Nephron (organoid): ENCODE results near the gene SEC24D.
A peak's percentile ranks its signal among the peaks of the same experiment; 100 is the strongest.

Source experiments
- H3K27ac Mint-ChIP-seq, 3 experiments: 2 replicates each; pipeline ENCODE4 v1.8.0; 2020; ENCODE audit warnings: mixed read lengths in 3 of 3, mild to moderate bottlenecking in 2 of 3, moderate library complexity in 1 of 3
- H3K27me3 Mint-ChIP-seq: 2 replicates; pipeline ENCODE4 v1.8.0; 2021; ENCODE audit warnings: low read depth, mild to moderate bottlenecking, moderate library complexity, mixed read lengths
- H3K36me3 Mint-ChIP-seq: 2 replicates; pipeline ENCODE4 v1.8.0; 2020; ENCODE audit warnings: low read depth, mixed read lengths
- H3K4me1 Mint-ChIP-seq: 2 replicates; pipeline ENCODE4 v1.8.0; 2020; ENCODE audit warnings: mixed read lengths
- H3K4me3 Mint-ChIP-seq, 3 experiments: 2 replicates each; pipeline ENCODE4 v1.8.0; 2020; ENCODE audit warnings: mild to moderate bottlenecking in 3 of 3, mixed read lengths in 3 of 3, moderate library complexity in 2 of 3
- H3K9me3 Mint-ChIP-seq: 2 replicates; pipeline ENCODE4 v1.8.0; 2020; ENCODE audit warnings: mixed read lengths
- CTCF ChIP-seq, 3 experiments: fragments of 200-600 bp; sonication (generic); IDR thresholded peaks; one replicate each; pipeline ENCODE4 v1.5.0; 2021; ENCODE audit warnings: antibody characterized with exemption in 3 of 3; ENCODE audit not compliant: unreplicated experiment in 3 of 3

Gene SEC24D

GRCh38 chr4:118755438-118756226 lies 80.3 kb downstream of the SEC24D start:
- TF ChIP-seq CTCF (IDR thresholded peaks at IDR 0.05; ENCODE audit: unreplicated experiment in 3 of 3) = no peak
- no peaks in the 10 kb centered on the region for H3K27me3 Mint-ChIP-seq
- H3K4me1 Mint-ChIP-seq = peaks cover 83% of the 10 kb centered on the region
- H3K4me3 Mint-ChIP-seq = no peak overlapping the region
- H3K36me3 Mint-ChIP-seq = peaks cover 19% of the 10 kb centered on the region
- H3K27ac Mint-ChIP-seq = peak overlapping the region; percentile 84 to 97 (median 91)
- H3K9me3 Mint-ChIP-seq = no peaks in the 10 kb centered on the region

GRCh38 chr4:118754890-118755289 lies 81.0 kb downstream of the SEC24D start:
- H3K36me3 Mint-ChIP-seq = peaks cover 20% of the 10 kb centered on the region
- H3K27ac Mint-ChIP-seq = peak overlapping the region; percentile 84 to 97 (median 91)
- H3K4me3 Mint-ChIP-seq = no peak overlapping the region
- TF ChIP-seq CTCF (IDR thresholded peaks at IDR 0.05; ENCODE audit: unreplicated experiment in 3 of 3) = no peak
- H3K9me3 Mint-ChIP-seq = no peaks in the 10 kb centered on the region
- H3K27me3 Mint-ChIP-seq = no peaks in the 10 kb centered on the region
- peaks cover 83% of the 10 kb centered on the region for H3K4me1 Mint-ChIP-seq

- Mint-ChIP-seq H3K36me3 (peaks cover 20% of the 10 kb centered on the region), H3K4me1 (peaks cover 80% of the 10 kb centered on the region), H3K4me3 (peak overlapping the region in 1 of 3 experiments; percentile 29), H3K27me3 (no peaks in the 10 kb centered on the region), H3K9me3 (no peaks in the 10 kb centered on the region), H3K27ac (peak overlapping the region; percentile 84 to 97 (median 91))
- no peak for TF ChIP-seq CTCF (IDR thresholded peaks at IDR 0.05; ENCODE audit: unreplicated experiment in 3 of 3)
Measured at GRCh38 chr4:118753685-118754084, 82.2 kb downstream of the SEC24D start.

- no peak for TF ChIP-seq CTCF (IDR thresholded peaks at IDR 0.05; ENCODE audit: unreplicated experiment in 3 of 3)
- Mint-ChIP-seq H3K9me3 (no peaks in the 10 kb centered on the region), H3K4me3 (peak overlapping the region in 1 of 3 experiments; percentile 71), H3K27me3 (no peaks in the 10 kb centered on the region), H3K4me1 (peaks cover 79% of the 10 kb centered on the region), H3K36me3 (peaks cover 20% of the 10 kb centered on the region), H3K27ac (peak overlapping the region; percentile 73 to 97 (median 84))
Measured at GRCh38 chr4:118753096-118753495, 82.8 kb downstream of the SEC24D start.

GRCh38 chr4:118752551-118752950 lies 83.4 kb downstream of the SEC24D start:
- Mint-ChIP-seq H3K9me3 (no peaks in the 10 kb centered on the region), H3K27ac (peak overlapping the region; percentile 73 to 97 (median 84)), H3K4me3 (peak overlapping the region in 1 of 3 experiments; percentile 71), H3K36me3 (peaks cover 22% of the 10 kb centered on the region), H3K27me3 (no peaks in the 10 kb centered on the region), H3K4me1 (peaks cover 73% of the 10 kb centered on the region)
- no peak for TF ChIP-seq CTCF (IDR thresholded peaks at IDR 0.05; ENCODE audit: unreplicated experiment in 3 of 3)
